Activated gamma-delta T cell treated with Interleukin-2 at 50 U/mL for 16 hours (primary cell): ENCODE results near the gene ALDH3B1.

Experiments
- DNase-seq: peaks from one replicate; pipeline ENCODE4 v3.0.0-alpha.2; 2020

ALDH3B1 gene

GRCh38 chr11:68047437-68048290 is 37.5 kb downstream of the ALDH3B1 start:
- DNase-seq = no peak

DNA sequence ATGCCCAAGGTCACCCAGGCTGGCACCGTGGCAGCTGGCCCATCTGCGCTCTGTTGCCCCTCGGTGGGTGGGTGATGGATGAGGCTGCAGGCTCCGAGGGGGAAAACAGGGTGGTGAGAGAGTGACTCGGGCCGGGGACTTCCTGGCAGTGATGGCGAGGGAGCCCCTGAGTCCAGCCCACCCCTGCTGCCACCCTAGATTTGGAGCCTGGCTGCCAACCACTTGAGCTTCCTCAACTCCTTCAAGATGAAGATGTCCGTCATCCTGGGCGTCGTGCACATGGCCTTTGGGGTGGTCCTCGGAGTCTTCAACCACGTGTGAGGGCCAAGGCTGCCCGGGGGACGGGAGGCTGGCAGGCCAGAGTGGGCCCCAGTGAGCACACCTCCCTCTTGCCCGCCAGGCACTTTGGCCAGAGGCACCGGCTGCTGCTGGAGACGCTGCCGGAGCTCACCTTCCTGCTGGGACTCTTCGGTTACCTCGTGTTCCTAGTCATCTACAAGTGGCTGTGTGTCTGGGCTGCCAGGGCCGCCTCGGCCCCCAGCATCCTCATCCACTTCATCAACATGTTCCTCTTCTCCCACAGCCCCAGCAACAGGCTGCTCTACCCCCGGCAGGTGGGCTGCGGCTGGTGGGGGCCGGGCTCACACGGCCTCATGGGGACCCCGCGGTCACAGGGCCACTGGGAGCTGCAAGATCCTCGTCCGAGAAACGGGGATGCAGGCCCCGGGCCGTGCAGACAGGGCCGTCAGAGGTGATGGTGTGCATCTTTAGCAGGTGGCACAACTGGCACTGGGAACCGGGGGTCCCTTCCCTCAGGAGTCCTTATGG is 38.8 kb downstream of the ALDH3B1 start:
- DNase-seq = no peak

- no peak for DNase-seq
Measured at GRCh38 chr11:68049509-68050370, 39.6 kb downstream of the ALDH3B1 start.

DNA sequence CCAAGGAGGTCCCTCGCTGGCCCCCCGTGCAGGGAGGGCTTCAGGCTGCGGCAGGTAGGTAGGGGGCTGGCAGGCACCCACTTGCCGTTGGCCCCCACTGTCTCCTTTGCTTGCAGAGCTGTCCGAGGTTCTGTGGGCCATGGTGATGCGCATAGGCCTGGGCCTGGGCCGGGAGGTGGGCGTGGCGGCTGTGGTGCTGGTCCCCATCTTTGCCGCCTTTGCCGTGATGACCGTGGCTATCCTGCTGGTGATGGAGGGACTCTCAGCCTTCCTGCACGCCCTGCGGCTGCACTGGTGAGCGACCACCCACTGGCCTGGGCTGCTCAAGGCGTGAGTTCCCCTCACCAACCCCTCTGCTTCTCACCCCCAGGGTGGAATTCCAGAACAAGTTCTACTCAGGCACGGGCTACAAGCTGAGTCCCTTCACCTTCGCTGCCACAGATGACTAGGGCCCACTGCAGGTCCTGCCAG is 40.3 kb downstream of the ALDH3B1 start:
- no peak for DNase-seq

- no peak for DNase-seq
Measured at GRCh38 chr11:68051191-68052136, 41.3 kb downstream of the ALDH3B1 start.

DNA sequence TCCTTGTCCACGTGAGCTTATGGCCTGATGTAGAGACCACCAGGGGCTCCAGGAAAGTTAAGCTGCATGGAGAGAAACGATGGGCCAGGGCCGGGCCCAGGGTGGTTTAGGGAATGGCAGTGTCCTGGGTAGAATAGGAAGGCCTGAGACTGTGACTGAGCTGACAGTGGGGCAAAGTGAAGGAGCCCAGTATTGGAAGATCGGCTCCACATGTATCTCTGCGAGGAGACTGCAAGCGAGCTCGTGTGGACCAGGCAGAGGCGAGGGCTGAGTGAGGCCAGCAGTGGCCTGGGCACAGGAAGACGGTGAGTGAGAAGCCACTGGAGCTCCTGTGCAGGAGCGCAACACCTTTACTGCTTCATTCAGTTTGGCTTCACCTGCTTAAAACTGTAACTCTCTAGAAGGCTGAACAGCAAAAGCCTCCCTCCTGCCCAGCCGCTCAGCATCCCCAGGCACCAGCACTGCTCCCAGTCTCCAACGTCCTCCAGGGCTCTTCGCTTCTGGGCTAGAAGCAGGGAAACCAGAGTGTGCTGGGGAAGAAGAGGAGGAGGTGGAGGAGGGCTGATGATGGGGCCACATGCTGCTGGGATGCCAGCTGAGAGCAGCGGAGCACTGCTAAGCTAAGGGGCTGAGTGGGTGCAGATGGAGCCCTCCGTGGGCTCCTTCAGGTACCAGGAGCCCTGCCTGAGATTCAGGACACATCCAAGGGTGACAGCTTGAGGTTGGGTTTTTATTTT is 42.2 kb downstream of the ALDH3B1 start:
- no peak for DNase-seq

GRCh38 chr11:68053117-68053516 is 43.0 kb downstream of the ALDH3B1 start:
- DNase-seq = no peak

DNA sequence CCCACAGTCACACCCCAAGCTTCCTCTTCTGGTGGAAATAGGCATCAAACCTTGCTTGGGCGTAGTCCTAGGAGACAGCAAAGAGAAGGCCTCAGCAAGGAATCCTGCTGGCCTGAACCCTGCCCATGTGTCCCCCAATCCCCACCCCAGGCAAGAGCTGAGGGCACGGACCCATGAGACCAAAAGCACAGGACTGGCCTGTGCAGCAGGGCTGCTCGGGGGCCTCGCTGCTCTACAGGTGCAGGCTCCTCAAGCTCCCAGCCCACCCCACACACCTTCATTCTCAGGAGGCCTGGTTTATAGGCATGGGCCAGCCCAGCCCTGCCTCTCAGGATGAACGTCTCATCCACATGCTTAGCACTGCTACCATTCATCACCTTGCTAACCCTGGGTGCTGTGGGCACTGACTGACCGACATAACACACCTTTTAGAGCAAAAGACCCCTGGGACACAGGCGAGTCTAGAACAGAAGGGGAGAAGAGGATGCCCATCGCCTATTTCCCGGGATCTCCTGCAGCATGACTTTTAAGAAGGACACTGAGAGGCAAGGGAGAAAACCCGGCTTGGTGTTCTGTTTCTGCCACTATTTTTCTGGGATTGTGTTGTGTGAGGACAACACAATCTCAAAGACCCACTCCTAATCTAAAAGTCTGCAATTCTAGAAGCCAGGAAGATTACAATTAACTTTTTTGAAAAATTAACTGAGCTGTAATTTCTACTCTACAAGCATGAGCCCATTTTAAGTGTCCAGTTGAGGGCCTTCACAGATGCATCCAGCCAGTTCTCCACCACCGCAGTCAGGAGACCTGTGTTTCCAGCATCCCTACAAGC is 44.1 kb downstream of the ALDH3B1 start:
- no peak for DNase-seq

DNA sequence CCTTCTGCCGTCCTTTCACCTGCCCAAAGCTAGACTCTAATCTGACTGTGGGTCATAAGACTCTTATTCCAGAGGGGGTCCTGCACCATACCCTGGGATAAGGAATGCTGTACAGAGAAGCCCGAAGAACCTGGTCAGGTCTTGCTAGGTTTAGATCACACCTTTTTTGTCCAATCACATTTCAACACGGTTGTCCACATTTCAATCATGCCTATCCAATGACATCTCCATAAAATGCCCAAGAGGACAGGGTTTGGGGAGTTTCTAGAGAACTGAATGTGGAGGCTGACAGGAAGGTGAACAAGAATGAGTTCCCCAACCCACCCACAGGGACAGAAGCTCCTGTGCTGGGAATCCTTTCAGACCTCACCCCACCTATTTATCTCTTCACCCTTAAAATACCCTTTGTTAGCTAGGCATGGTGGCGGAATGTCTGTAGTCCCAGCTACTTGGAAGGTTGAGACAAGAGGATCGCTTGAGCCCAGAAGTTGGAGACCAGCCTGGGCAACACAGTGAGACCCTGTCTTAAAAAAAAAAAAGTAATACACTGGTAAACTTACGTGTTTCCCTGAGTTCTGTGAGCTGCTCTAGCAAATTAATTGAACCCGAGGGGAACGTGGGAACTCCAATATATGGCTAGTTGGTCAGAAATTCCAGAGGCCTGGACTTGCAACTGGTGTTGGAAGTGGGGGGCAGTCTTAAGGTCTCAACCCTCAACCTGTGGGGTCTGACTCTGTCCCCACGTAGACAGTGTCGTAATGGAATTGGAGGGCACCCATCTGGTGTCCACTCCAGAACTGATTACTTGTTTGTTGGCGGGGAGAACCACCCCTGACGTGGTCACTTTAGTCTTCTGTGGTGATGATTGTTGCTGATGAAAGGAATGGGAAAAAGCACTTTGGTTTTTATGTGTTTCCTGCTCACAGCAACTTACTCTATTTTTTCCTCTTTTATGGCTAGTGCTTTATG is 46.5 kb downstream of the ALDH3B1 start:
- no peak for DNase-seq

- no peak for DNase-seq
Measured at GRCh38 chr11:68057807-68058206, 47.7 kb downstream of the ALDH3B1 start.

DNA sequence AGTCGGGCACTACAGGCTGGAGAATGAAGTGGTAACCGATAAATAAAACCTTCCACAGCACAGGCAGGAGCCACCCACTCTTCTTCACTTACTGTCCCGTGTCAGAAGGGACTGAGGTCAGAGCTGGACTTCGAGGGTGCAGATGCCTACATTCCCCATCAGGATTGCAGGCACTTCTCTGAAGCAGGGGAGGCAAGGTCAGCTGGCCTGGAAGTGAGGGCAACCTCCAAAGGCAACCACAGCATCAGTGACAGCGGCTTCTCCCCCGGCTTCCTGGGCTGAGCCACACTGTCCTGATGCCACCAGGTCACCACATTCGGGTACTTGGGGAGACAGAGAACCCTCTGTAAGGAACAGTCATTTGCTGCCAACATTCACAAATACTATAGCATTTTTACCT is 51.4 kb downstream of the ALDH3B1 start:
- no peak for DNase-seq

DNA sequence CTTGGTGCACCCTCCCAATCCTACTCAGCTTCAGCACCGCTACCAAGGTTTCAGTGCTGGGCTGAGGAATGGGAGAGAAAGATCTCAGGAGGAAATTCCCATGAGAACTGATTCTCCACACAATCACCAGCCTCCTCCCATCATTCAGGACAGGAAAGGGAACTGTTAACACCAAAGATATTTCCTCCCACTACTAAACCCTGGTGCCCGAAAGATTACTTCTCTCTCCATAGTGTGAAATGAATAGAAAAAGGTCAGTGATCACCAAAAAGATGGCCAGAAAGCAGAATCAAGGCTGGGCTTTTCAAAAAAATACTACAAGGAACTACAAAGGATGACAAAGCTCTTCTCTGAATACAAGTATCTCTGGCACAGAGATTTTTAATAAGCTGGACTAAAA is 54.8 kb downstream of the ALDH3B1 start:
- DNase-seq = no peak

- no peak for DNase-seq
Measured at GRCh38 chr11:68065841-68066240, 55.7 kb downstream of the ALDH3B1 start.

- DNase-seq = no peak
Measured at GRCh38 chr11:68066742-68067141, 56.6 kb downstream of the ALDH3B1 start.

GRCh38 chr11:68067991-68068390 is 57.9 kb downstream of the ALDH3B1 start:
- DNase-seq = no peak

GRCh38 chr11:68071281-68072048 is 61.3 kb downstream of the ALDH3B1 start:
- DNase-seq = no peak

DNA sequence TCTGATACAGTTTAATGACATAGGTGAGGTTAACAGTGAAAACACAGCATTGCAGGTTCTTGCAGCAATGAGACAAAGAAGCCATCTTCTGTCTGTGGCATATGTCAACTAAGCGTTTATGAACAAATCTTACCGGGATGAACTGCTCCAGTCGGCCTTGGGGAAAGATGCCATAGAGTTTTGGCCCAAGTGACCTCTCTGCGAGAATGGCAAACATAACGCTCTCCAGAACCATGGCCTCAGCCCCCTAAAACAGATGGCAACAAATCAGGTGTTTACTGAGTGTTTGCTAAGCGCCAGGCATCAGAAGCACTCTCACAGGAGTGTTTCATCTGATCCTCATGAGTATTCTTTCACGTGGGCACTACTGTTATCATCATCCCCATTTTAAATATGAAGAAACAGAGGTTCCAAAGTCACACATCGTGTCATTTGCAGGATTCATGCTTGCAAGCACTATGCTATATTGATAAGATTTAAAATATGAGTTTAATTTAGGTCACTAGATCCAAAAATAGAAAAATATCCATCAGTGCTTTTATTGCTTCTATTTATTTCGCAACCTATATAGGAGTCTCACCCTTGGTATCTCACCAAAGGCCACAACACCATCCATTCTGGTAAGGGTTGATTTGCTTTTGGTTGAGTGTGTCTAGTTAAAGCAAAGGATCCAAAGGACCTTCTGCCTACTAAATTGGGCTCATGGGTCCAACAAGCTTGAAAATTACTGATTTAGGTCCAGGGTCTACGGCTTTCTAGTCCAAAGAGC is 64.6 kb downstream of the ALDH3B1 start:
- no peak for DNase-seq
